ENCODE measurements around the gene ZNF768. TPM values are rescaled to one million over a fixed set of nuclear protein-coding genes. Genes with fewer than 3 reads are reported as not detected.

ZNF768 gene
- total RNA-seq = 14.1 and 21.0 TPM in 2 replicates

DNA sequence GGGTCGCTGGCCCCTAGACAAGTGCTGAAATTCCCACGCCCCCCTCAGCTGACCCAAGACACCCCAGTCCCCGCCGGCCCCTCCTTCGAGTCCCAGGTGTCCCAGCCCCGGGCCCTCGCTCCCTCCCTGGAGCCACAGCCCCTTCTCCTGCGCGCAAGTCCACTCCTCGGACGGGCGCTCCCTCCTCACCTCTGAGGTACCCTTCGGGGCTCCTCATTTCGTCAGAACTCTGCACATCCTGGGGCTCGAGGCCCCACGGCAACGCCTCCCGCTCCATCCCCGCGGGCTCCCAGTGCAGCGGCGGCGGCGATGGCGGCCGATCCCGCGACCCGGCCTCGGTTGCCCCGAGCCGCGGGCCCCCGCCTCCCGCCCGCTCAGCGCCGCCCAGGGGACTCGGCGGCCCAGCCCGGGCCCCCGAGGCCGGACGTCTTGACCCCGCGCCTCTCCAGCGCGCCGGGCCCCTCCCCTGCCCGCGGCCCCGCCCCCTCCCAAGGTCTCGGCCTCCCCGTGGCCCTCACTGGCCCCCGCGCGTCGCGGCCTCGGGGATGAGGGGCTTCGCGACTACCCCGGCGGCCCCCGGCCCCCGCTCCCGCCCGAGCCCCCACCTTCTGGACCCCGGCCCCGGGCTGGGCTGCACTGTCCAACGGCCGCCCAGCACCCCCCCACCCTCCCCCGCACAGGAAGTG is at the start of gene ZNF768:
TSS of gene ZNF768 (minus strand) at position 430 of the 686 bp plus-strand sequence. CDS start at position 277, 153 bp downstream.

GRCh38 chr16:30571445-30572322 is 45.3 kb upstream of the ZNF768 start, which contains the start of gene ZNF688:
TSS of gene ZNF688 (minus strand) at chr16:30571714. CDS start at chr16:30571629, 85 bp downstream.

DNA sequence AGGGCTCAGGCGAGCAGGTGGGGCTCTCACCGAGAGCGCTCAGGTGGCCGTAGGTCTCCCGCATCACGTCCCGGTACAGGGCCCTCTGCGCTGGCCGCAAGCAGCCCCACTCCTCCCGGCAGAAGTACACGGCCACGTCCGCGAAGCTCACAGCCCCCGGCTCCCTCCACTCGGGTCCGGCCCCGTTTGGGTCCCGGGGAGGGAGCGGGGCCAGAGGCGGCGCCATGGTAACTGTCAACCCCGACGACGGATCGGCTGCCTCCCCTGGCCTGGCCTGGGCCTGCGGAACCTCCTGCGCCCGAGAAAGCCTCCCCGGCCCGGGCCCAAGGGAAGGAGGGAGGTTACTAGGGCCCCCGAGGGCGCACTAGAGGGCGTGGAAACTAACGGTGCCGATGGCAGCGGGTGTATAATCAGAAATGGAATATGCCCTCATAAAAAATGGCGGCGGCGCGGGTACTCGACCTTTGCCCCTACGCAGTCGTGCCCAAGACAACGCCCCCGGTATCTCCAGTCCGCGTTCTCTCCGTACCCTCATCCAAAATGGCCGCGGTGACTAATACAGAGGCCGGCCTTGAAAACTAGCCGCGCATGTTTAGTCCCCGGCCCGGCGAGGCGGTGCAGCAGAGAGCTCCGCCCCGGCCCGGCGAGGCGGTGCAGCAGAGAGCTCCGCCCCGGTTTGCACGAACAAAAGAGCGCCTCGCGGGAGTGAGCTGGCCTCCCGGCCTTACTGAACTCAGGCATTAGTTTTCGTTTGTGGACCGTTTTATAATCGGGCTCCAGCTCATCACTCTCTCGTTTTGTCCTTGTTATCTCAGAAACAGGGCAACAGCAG is 31.8 kb upstream of the ZNF768 start, which contains the start of gene ZNF764:
TSS of gene ZNF764 (minus strand) at position 418 of the 832 bp plus-strand sequence. CDS start at position 226, 192 bp downstream.

GRCh38 chr16:30534368-30535105 is 8.2 kb upstream of the ZNF768 start, which contains the start of gene ZNF747:
TSS of gene ZNF747 (minus strand) at chr16:30534858. CDS start at chr16:30534679, 179 bp downstream.

Other genes starting within 250 kb of the ZNF768 start
- gene CD2BP2, start 171.3 kb downstream of the ZNF768 start, total RNA-seq = 24.5 and 25.1 TPM in 2 replicates
- gene TBC1D10B, start 156.1 kb downstream of the ZNF768 start, total RNA-seq = 36.3 and 42.3 TPM in 2 replicates
- gene MYL11, start 151.8 kb downstream of the ZNF768 start, total RNA-seq = not detected in 2 replicates
- gene SEPTIN1, start 144.0 kb downstream of the ZNF768 start, total RNA-seq = 0.13 and 0.17 TPM in 2 replicates
- 4.9 and 9.4 TPM in 2 replicates for gene ZNF48, start 131.1 kb downstream of the ZNF768 start, total RNA-seq
- gene ZNF771, start 119.0 kb downstream of the ZNF768 start, total RNA-seq = 9.8 and 12.4 TPM in 2 replicates
- 7.7 and 8.5 TPM in 2 replicates for gene DCTPP1, start 96.5 kb downstream of the ZNF768 start, total RNA-seq
- 8.6 and 10.8 TPM in 2 replicates for gene SEPHS2, start 80.7 kb downstream of the ZNF768 start, total RNA-seq
- gene ITGAL, start 53.8 kb downstream of the ZNF768 start, total RNA-seq = 0.17 TPM in 1 of 2 replicates, not detected in the other
- 10.2 and 11.6 TPM in 2 replicates for gene ZNF747, start 8.3 kb upstream of the ZNF768 start, total RNA-seq
- 4.8 and 5.1 TPM in 2 replicates for gene ZNF764, start 31.8 kb upstream of the ZNF768 start, total RNA-seq
- gene ZNF688, start 45.1 kb upstream of the ZNF768 start, total RNA-seq = 4.4 and 7.8 TPM in 2 replicates
- gene ZNF785, start 59.1 kb upstream of the ZNF768 start, total RNA-seq = 10.2 and 10.6 TPM in 2 replicates
- gene ZNF689, start 83.8 kb upstream of the ZNF768 start, total RNA-seq = 3.8 and 3.9 TPM in 2 replicates
- gene PRR14, start 124.4 kb upstream of the ZNF768 start, total RNA-seq = 8.9 and 9.3 TPM in 2 replicates
- 21.6 and 22.4 TPM in 2 replicates for gene FBRS, start 131.9 kb upstream of the ZNF768 start, total RNA-seq
- gene SRCAP, start 172.6 kb upstream of the ZNF768 start, total RNA-seq = 53.4 and 62.1 TPM in 2 replicates
- 16.4 and 17.3 TPM in 2 replicates for gene PHKG2, start 221.9 kb upstream of the ZNF768 start, total RNA-seq
- gene CFAP119, start 235.5 kb upstream of the ZNF768 start, total RNA-seq = 0.91 and 1.3 TPM in 2 replicates
- gene RNF40, start 235.8 kb upstream of the ZNF768 start, total RNA-seq = 66.7 and 74.9 TPM in 2 replicates